Measurements from ENCODE around the gene CYSRT1.
A peak's percentile ranks its signal among the peaks of the same experiment; 100 is the strongest.
"Not testable (repeated sequence)": the region's sequence is repeated elsewhere in the genome, so short reads cannot be mapped to it uniquely, and the experiment has no call there.

Gene CYSRT1

DNA sequence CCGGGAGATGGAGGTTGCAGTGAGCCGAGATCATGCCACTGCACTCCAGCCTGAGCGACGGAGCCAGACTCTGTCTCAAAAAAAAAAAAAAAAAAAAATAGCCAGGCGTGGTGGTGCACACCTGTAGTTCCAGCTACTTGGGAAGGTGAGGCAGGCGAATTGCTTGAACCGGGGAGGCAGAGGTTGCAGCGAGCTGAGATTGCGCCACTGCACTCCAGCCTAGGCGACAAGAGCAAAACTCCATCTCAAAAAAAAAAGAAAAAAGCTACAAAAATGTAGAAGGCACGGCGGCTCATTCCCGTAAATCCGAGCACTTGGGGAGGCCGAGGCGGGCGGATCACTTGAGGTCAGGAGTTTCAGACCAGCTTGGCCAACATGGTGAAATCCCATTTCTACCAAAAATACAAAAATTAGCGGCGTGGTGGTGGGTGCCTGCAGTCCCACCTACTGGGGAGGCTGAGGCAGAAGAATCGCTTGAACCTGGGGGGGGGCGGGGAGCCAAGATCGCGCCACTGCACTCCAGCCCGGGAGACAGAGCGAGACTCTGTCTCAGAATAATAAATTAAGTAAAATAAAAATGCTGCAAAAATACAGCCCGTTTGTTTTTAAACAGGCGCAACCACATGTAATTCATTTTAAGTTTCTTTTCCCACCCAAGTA, 14.7 kb downstream of the CYSRT1 start:
- DNase-seq: peak in 1 of 2 donors; percentile 6

DNA sequence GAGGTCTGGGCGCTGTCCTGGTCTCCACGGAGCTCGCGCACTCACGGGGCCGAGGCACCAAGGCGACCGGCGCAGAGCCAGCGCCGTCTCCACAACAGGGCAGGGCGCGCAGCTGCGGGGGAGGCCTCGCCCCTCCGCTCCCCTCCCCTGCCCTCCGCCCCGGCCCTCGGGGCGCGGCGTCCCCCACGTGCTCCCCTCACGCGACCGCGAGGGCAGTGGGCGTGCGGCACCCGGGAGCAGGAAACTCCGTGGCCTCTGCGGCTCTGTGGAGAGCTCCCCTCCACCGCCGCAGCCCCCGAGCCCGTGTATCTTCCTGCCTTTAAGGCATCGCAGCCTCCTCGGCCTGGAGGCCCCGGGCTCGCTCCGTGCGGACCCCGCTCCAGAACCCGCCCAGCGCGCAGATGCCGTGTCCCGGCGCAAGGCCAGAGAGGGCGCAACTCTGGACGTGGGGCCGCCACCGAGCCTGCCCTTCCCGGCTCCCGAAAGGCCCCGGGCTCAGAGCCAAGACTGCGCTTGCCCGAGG, 15.4 kb downstream of the CYSRT1 start:
- DNase-seq: peak; percentile 63 to 76

DNA sequence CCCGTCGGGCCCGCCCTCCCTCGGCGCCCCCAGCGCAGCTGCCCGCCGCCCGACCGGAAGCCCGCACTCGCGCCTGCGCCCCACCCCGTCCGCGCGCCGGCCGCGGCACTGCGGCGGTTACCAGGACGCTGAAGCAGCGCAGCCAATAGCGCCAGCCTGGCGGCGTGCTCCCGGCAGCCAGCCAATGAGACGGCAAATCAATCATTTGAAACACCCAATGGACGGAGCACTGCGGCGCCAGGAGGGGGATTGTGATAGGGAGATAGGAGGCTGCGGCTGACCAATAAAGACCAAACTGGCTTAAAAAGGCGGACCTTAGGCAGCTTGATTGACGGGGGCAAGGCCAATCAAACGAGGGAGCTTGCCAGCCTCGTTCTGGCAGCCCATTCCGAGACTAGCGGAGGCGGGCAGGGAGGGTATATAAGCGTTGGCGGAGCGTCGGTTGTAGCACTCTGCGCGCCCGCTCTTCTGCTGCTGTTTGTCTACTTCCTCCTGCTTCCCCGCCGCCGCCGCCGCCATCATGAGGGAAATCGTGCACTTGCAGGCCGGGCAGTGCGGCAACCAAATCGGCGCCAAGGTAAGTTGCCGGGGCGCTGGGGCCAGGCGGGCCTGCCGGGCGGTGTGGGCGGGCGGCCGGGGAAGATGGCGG, 16.0 kb downstream of the CYSRT1 start, which contains the start of gene TUBB4B:
TUBB4B (plus strand) TSS at position 447 of the 649 bp plus-strand sequence; CDS start at position 521, 74 bp downstream.
- DNase-seq: peak; percentile 100

DNA sequence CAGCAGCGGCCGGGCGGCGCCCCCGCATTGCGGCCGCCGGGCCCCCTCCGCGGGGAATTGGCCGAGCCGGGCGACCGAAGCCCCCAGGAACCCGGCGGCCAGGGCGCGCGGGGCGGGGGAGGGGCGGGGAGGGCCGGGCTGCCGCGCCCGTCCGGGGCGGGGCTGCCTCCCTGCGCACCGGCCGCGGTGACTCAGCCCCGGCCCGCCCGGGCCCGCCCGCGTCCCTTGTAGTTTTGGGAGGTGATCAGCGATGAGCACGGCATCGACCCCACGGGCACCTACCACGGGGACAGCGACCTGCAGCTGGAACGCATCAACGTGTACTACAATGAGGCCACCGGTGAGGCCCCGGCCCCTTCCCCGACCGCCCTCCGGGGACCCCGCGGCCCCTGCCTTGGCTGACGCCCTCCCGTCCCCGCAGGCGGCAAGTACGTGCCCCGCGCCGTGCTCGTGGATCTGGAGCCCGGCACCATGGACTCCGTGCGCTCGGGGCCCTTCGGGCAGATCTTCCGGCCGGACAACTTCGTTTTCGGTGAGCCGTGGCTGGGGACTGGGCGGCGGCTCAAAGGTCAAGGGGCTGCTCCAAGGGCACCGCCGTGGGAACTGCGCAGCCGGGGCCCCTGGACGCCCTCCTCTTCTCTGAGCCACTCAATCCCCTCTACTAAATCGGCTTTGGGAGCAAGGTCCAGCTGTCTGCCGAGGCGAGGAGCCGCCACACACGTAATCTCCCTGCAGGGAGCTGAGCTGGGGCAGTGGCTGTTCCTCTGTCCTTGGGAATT, 16.7 kb downstream of the CYSRT1 start:
- peak; percentile 56 to 60 for DNase-seq

DNA sequence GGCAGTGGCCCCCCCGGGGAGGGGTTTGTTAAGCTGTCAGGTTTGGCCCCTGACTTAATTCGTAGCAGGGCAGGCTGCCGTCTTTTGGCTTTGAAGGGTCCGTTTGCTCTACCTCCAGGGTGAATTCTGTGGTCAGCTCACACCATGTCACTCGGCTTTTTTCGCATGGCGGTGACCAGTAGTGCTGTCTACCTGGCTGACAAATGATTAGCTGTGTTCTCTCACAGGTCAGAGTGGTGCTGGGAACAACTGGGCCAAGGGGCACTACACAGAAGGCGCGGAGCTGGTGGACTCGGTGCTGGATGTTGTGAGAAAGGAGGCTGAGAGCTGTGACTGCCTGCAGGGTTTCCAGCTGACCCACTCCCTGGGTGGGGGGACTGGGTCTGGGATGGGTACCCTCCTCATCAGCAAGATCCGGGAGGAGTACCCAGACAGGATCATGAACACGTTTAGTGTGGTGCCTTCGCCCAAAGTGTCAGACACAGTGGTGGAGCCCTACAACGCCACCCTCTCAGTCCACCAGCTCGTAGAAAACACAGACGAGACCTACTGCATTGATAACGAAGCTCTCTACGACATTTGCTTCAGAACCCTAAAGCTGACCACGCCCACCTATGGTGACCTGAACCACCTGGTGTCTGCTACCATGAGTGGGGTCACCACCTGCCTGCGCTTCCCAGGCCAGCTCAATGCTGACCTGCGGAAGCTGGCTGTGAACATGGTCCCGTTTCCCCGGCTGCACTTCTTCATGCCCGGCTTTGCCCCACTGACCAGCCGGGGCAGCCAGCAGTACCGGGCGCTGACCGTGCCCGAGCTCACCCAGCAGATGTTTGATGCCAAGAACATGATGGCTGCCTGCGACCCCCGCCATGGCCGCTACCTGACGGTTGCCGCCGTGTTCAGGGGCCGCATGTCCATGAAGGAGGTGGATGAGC, 17.6 kb downstream of the CYSRT1 start:
- DNase-seq: no peak

DNA sequence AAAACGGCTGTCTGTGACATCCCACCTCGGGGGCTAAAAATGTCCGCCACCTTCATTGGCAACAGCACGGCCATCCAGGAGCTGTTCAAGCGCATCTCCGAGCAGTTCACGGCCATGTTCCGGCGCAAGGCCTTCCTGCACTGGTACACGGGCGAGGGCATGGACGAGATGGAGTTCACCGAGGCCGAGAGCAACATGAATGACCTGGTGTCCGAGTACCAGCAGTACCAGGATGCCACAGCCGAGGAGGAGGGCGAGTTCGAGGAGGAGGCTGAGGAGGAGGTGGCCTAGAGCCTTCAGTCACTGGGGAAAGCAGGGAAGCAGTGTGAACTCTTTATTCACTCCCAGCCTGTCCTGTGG, 18.3 kb downstream of the CYSRT1 start:
- DNase-seq: not testable (repeated sequence)

DNA sequence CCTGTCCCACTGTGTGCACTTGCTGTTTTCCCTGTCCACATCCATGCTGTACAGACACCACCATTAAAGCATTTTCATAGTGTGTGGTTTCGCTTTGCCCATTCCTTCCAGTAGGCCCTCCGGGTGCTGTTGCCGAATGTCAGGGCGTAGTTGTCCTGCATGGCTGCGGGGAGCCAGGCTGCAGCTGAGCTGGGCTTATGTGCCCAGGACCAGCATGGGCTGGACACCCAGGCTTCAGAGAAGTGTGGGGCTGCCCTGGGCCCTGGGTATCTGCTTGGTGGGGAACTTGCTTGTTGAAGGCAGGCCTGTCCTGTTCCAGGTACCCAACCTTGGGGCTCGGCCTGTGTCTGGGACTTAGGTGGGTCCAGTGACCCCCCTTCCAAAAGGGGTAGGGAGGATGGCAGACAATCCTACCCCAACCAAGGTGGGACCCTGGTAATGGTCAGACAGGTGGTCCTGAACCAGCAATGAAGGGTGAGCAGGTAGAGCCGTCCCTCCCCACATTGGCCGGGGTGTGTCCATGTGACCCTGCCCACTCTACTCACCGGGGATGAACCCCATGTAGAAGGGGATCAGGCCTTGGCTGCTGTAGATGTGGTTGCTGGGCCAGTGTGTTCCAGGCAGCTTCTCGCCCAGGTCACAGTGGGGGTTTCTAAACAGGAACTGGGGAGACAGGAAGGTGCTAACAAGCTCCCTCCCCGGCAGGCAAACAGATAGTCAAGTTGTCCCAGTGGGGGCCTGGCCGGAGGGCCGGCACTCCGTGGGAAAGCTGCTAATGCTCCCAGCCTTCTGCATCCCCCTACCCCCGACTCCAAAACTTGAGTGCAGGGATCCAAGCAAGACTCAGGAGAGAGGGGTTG, 18.9 kb downstream of the CYSRT1 start:
- DNase-seq: no peak

DNA sequence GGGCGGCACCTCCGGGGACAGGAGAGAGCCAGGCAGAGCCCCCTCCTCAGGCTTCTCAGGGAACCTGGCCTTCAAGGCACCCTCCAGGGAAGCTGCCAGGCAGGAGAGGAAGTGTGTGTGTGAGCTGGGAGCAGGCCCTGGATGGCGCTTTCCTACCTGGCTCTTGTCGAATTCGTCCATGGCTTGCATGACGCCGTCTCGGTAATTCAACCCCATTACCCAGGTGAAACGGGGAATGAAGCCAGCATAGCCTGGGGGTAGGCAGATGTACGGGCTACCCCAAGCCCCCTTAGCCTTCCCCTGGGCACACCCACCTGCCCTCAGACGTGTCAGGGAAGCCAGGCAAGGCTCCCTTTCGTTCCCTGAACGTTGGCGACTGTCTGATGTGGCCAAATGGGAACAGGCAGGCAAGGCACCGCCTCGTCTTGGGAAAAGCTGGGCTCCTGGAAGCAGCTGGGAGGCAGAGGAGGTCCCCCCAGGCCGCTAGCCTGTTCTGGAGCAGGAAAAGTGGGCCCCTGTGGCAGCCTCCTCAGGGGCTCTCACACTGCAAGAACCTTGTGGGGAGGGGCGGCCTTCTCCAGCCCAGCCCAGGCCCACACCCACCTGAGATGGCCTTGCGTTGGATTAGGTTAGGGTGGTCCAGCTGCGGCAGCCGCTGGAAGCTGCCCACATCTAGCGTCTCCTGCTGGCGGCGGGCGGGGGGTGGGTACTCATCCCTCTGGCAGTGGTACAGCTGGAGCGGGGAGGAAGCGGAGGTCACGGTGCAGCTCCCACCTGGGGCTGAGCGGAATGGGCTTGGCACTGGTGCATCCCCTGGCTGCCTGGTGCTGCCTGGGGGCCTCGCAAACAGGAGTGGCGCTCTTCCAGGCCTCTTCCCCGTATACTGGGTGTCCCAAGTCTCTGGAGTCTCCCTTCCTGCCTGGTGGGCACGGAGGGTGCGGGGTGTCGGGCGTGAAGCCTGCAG, 19.8 kb downstream of the CYSRT1 start:
- DNase-seq: no peak

DNA sequence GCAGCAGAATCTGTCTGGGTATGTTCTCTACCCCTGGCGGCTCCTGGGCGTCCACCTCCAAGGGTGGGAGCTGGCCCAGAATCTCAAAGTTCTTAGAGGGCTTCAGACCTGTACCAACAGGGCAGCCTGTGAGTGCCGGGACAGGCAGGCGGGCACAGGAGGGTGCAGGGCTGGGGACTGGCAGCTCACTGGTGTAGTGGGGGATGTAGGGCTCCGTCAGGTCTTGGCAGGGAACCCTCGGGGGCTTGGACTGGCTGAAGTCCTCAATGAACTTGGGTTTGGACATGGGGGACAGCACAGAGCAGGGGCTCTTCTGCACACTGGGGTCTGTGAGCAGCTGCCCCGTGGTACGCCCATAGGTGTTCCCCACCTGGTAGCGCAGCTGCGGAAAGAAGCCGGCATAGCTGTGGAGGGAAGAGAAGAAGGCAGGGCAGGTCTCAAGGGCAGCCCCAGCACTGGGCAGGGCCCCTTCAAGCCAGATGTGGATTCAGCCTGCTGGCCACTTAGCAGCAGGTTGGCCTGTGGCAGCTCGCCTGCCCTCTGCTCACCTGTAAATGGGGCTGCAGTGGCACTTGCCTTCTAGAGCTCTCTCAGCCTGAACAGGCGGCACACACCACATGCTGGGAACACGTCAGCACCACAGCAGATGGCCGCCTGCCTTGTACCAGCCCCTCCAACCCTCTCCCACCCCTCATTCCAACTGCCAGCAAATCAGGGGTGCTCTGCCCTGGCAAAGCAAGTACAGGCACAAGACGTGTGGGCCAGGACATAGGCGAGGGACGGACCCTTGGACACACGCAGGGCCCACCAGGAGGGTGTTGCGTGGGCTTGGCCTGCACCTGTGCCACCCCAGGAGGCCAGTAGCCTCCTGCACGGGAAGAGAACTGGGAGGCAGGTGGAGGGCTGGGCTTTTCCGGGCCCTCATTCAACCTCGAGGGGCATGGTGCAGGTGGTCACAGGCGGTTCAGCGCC, 20.8 kb downstream of the CYSRT1 start:
- DNase-seq: no peak

DNA sequence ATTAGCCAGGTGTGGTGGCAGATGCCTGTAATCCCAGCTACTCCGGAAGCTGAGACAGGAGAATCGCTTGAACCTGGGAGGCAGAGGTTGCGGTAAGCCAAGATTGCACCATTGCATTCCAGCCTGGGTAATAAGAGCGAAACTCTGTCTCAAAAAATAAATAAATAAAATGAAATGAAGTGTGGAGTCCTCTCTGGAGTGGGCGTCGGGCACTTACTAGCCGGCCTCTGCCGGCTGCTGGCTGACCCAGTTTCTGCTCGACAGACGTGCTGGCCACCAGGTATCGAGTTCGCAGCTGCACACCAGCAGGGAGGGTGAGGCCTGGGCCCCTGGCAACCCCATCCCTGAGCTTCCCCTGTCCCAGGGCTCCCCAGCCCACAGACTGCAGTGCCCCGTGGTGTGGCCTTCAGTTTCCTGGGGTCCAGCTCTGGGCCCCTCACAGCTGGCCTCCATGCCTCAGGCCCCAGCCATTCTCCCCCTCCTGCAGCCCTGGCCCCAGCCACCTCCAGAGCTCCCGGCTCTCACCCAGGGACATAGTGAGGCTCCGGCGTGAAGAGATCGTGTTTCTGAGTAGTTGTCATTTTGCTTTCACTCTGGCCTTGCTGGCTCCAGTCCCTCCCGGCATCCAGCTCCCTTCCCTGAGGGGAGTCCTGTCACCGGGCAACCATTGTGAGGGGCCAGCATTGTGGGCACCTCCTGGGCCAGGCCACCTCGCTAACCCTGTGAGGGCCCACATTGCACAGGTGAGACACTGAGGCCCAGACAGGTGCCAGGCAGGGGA, 22.4 kb downstream of the CYSRT1 start:
- DNase-seq: no peak

DNA sequence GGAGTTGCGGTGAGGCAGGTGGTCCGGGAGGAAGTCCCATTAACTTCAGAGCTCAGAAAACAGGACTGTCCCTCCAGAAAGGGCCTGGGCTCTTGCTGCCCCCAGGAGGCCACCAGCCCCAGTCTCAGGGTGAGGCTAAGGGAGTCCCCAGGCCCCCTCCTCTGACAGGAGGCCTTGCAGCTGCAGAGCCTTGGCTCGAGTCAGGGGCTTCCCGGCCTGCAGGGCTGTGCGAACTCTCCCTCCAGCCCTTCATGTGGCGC, 22.9 kb downstream of the CYSRT1 start:
- DNase-seq: no peak

DNA sequence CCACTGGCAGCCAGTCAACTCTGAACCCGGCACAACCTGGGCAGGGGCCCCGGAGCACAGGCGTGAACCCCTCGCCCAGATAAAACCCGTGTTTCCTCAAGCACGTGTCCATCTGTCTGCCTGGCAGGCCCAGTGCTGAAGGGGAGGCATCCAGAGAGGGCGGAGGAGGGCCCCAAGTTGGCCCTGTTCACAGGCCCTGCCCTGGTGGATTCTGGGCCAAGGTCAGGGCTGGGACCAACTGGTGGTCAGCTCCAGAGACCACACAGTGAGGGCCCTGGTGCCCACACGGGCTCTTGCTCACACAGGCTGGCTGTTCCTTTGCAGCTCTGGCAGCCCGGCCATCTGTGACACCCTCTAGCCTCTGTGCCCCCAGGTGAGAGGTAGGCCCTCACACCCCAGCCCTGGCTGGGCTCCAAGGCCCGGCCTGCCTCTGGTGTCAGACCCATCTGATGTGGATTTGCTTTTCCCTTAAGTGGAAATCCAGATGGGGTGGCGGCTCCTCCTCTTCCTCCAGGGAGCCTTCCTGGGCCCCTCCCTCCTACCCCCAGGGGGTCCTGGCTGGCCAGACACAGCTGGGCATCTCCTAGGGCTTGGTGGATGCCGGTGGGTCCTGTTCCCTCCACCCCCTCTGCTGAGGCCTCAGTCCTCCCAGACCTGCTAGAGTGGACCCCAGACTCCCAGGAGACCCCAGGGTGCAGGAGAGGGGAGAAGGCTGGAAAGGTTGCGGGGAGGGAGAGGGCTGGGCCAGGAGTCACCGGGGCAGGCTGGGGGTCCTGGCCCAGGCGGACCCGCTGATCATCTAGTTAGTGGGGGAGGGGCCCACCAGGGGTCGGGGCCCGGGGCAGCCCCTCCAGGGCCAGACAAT, 25.6 kb downstream of the CYSRT1 start:
- no peak for DNase-seq

DNA sequence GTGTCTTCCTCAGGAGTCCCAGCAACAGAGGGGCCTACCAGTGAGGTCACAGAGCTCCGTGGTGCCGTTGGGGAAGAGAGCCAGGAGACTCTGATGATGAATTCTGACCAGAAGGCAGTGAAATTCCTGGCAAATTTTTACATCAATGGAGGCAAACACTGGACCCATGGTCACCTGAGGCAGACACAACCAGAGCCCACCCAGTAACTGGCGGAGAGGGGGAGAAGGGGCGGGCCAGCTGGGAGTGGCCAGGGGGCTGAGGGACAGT, 26.2 kb downstream of the CYSRT1 start, which contains the start of gene STPG3:
STPG3 (plus strand) TSS at position 93 of the 268 bp plus-strand sequence; CDS start at position 94, 1 bp downstream.
- DNase-seq: no peak

DNA sequence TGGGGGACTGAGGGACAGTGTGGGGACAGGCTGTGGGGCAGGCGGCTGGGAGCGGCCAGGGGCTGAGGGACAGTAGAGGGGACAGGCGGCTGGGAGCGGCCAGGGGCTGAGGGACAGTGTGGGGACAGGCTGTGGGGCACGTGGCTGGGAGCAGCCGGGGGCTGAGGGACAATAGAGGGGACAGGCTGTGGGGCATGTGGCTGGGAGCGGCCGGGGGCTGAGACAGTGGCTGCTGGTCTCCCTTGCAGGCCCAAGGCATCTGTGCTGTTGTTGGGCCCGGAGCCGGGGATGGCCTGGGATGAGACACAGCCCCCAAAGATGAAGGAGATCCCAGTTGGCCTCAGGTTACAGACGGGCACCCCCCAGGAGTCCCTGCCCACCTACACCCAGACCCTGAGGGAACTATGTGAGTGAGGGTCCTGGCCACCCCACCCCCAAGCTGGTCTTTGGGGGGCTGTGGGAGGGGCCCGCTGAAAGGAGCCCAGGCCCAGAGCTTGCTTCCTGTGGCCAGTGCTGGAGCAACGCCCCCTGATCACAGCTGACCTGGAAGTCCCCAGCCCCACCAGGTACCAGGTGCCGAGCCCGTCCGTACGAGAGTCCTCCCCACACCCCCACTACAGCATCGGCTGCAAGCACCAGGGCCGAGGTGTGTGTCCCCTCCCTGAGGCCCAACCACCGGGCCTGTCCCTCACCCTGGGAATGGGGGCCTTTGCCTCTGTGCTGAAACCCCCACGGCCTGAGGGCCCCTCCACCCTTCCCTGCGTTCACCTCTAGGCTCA, 26.7 kb downstream of the CYSRT1 start:
- DNase-seq: no peak

DNA sequence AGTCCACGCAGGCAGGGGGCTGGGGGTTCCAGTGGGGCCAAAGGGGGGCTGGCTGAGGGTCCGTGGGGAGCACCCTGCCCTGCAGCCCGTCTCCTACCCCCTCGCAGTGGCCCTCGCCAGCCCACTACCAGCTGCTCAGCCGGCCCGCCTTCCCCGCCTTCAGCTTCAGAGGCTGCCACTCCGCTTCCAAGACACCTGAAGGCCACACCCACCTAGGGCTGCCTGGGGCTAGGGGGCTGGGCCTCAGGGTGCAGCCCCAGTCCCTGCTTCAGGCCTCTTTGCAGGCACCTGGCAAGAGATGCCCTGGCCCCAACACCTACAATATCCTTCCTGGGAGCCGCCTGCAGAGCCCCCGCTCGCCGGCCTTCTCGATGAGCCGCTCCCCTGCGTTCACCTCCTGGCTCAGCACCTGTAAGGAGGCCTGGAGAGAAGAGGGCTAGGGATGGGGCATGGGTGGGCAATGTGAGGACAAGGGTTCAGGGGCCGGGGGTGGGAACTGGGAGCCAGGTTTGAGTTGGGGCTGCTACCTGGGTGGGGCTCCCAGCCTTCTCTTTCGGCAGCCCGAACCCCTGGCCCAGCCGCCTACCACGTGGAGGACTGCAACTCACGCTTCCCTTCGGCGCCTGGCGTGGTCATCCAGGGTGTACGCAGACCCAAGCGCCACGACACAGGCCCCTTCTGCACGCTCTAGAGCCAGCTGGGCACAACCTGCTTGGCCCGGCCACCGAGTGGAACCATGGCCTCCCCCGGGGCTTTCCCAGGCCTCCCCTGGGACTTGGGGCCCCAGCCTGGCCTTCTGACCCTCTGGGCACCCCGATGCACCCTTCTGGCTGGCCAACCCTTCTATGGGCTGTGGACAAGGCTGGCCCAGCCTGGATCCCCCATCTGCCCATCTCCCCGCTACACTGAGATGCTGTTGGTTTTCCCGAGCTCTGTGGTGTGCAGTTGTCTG, 27.9 kb downstream of the CYSRT1 start:
- no peak for DNase-seq

All from CD4-positive, alpha-beta T cell treated with Interleukin-4 for 1 hour (primary cell).